HG02943 (cell line): ENCODE results near the gene BPGM.
"Not testable (repeated sequence)": the region's sequence is repeated elsewhere in the genome, so short reads cannot be mapped to it uniquely, and the experiment has no call there.

Experiments used
- ATAC-seq: cut with Tn5 transposase; IDR thresholded peaks from one replicate; pipeline ENCODE4 v1.9.1; 2021; ENCODE audit warnings: mild to moderate bottlenecking, low read depth, moderate library complexity; ENCODE audit not compliant: unreplicated experiment

The BPGM gene

DNA sequence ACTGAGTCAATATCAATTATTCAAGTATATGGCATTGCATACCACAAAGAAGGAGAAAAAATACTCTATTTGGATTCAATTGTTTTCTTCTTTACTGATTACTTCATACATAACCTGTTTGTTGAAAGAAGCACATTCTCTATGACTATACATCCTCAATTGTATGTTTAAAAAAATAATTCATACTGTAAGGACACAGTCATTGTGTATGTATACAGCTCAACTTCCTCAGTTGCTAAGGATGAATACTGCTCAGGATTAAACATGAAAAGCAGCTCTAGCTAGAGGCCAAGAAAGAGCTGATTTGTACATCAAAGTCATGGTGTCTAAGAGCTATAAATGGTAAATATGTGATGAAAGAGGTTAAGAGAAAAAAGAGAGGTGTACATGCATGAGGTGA is 15.8 kb upstream of the BPGM start:
- ATAC-seq = no peak

GRCh38 chr7:134632052-134632451 is 14.6 kb upstream of the BPGM start:
- ATAC-seq = no peak

GRCh38 chr7:134632937-134633540 is 13.6 kb upstream of the BPGM start:
- ATAC-seq = no peak

- ATAC-seq = no peak
Observed at GRCh38 chr7:134636008-134636449, 10.6 kb upstream of the BPGM start.

DNA sequence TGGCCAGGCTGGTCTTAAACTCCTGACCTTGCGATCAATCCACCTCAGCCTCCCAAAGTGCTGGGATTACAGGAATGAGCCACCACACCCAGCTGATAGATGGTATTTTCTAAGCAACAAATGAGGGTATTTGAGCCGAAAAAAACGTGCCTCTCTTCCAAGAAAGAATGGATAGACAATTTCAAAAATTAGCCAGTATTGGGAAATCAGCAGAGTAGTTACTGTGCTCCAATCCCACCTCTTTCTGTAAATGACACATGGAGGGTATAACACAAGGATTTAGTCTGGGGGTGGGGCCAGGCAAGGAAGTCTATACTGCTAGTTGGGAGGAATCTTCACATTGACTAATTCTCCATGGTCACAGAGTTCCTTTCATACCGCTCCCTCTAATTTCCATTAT is 9.2 kb upstream of the BPGM start:
- ATAC-seq = no peak

GRCh38 chr7:134637934-134638719 is 8.5 kb upstream of the BPGM start:
- no peak for ATAC-seq

- ATAC-seq = no peak
Observed at GRCh38 chr7:134639061-134639460, 7.6 kb upstream of the BPGM start.

GRCh38 chr7:134639683-134640279 is 6.9 kb upstream of the BPGM start:
- no peak for ATAC-seq

DNA sequence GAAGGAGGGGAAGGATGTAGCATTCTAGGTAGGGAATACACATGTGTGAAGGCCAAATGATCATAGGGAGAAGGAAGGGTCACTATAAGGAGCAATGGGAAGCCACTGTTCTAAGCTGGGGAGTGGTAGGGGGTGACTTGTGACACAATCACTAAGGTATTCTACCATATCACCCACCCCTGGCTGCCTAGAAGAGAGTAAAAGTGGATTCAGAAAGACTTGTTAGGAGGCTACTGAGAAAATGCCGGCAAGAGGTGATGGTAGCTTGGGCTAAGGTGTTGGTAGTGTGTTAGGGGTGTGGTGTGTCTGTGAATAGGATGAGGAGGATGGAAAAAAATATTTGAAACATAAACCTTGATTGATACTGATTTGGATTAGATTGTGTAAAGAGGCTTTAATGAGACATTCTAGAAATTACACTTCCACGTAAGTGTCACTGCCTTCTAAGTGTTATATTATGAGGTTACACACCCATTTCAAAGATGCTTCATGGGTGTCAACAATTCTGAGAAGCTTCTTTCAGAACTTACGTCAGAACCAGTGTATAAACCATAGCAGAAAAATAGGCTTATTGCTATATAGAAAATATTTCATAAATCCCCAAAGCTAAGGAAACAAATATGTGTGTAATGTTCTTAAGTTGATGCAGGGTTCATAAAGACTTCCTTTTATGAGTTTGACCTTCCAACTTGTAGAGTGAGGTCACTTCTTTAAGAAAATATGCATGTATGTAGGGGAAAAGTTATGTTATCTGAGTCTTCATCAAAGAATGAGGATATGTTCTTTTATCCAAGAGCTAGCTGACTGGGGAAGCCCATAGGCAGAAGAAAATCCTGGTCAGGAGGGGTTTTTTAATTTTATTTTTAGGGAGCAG is 5.6 kb upstream of the BPGM start:
- no peak for ATAC-seq

GRCh38 chr7:134641981-134642380 is 4.7 kb upstream of the BPGM start:
- ATAC-seq = not testable (repeated sequence)

GRCh38 chr7:134643131-134643530 is 3.5 kb upstream of the BPGM start:
- ATAC-seq = no peak

DNA sequence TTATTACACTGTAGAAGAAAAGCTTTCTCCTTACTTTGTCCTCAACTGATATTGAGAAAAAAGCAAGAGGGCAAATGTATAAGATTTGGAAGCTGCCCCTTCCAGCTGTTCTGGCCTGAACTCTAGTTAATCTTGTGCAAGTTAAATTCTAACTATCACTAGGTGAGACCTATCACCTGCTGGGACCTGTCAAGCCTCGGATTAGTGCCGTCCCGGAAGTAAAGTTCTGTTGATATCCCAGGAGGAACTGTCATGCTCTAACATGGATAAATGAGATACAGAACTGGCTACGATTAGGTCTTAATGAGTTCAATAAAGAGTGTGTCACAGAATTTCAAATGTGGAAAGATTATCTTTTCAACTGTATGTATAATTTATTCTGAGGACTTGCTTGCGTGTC is 1.2 kb upstream of the BPGM start:
- no peak for ATAC-seq

GRCh38 chr7:134645935-134646334 is 718 bp upstream of the BPGM start:
- ATAC-seq = no peak

- ATAC-seq = no peak
Observed at GRCh38 chr7:134648456-134648855, 1.8 kb downstream of the BPGM start.

GRCh38 chr7:134649226-134649775 is 2.6 kb downstream of the BPGM start:
- ATAC-seq = no peak

DNA sequence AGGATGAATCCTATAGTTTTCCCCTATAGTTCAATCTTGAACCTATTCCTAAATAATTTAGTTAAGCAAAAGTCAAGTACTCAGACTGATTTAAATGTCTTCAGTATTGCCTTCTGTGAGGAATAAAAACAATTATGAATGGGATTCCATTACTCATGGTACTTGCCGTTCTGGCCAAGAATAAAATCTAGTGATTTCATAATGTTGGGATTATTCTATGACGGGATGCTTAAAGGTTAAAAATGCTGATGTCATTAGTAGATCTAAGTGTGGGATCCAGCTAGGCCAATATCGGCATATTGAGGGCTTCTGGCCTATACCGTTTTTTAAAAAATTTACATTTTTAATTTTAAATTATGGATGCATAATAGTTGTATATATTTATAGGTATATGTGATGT is 5.3 kb downstream of the BPGM start:
- no peak for ATAC-seq

DNA sequence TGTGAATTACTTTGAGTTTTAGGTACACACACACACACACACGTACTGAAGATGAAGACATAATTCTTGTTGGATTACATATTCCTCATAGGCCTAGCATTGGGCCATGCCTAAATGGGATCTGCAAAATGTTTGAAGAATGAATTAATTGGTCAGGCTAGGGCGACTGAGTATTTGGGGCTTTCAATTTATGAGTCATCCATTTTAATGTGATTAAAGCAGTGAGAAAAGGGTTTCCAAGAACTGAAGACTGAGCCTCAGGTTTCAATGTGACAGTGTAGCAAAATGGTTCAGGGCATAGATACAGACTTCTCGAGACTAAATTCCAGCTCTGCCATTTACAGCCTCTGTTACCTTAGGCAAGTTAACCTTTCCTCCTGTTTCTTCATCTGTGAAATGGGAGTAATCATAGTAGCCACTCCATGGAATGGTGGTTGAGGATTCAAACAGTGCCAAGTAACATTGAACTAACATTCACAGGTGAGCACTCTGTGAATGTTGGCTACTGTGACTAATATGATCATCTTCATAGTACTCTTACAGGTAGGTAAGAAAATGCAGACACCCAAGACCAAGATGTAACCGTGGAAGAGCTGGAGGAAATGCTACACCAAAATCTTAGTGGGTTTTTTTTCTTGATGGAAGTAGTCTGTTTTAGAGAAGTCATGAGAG is 7.6 kb downstream of the BPGM start:
- no peak for ATAC-seq

DNA sequence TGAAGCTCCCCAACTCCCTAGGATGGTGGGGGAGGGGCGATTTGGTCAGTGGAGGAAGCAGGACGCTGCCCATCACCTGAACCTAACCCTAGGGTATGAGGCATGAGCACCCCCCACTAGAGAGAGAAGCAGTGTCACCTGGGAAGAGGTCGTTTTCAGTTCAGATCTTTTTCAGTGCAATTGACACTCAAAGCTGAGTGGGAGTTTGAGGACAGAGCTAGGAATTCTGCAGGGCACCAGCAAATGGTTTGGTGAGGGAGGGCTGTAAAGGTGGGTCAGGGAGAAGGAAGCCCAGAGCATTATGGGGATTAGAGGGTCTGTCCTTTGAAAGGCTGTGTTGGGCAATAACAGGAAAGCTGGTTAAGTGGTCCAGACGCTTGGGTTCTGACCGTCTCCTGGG is 10.9 kb downstream of the BPGM start:
- no peak for ATAC-seq

- no peak for ATAC-seq
Observed at GRCh38 chr7:134660242-134660785, 13.7 kb downstream of the BPGM start.

- ATAC-seq = no peak
Observed at GRCh38 chr7:134660961-134661376, 14.3 kb downstream of the BPGM start.
